Activated T-helper 2 cell treated with anti-CD3 and anti-CD28 coated beads, Interferon-gamma antibody, Interleukin-2, Interleukin-4, amounts not matched to agents 10 μg/mL and 5 μg/mL and 100 μg/mL, durations not matched to agents 14 hours and 24 hours and 36 hours (primary cell): ENCODE results near the gene POLR2J. TPM values are rescaled to one million over a fixed set of nuclear protein-coding genes. Genes with fewer than 3 reads are reported as not detected.

Source experiments
- DNase-seq: peaks from one replicate; pipeline ENCODE4 v3.0.0; 2021; ENCODE audit warnings: low spot score
- H3K27ac Mint-ChIP-seq: one replicate; pipeline ENCODE4 v1.8.0; 2021; ENCODE audit warnings: mixed read lengths
- H3K27me3 Mint-ChIP-seq: one replicate; pipeline ENCODE4 v1.8.0; 2021; ENCODE audit warnings: low read depth, mixed read lengths
- H3K36me3 Mint-ChIP-seq: one replicate; pipeline ENCODE4 v1.8.0; 2021; ENCODE audit warnings: low read depth, mixed read lengths
- H3K4me1 Mint-ChIP-seq: one replicate; pipeline ENCODE4 v1.8.0; 2021; ENCODE audit warnings: low read depth, mixed read lengths
- H3K4me3 Mint-ChIP-seq: one replicate; pipeline ENCODE4 v1.8.0; 2021; ENCODE audit warnings: low read depth, mild to moderate bottlenecking, moderate library complexity, mixed read lengths
- H3K9me3 Mint-ChIP-seq: one replicate; pipeline ENCODE4 v1.8.0; 2021; ENCODE audit warnings: mixed read lengths
- intact Hi-C: fragments of 100-400 bp; cut with micrococcal nuclease; formaldehyde crosslinking; loops from one replicate; pipeline ENCODE4 v1.15.1; 2023
- total RNA-seq: library from RNA; stranded (reverse); gene quantifications from 2 replicates; pipeline ENCODE4 v1.2.3, GENCODE V29; 2022

Gene POLR2J
- total RNA-seq, 1 donor from 2014 or later: 52.2 TPM

- no peaks in the 10 kb centered on the region for H3K27me3 Mint-ChIP-seq
Observed at GRCh38 chr7:102432442-102433218, 46.1 kb downstream of the POLR2J start.

GRCh38 chr7:102431617-102432298, 47.0 kb downstream of the POLR2J start:
- Mint-ChIP-seq H3K36me3 (peaks cover 26% of the 10 kb centered on the region), H3K4me1 (peaks cover 43% of the 10 kb centered on the region), H3K4me3 (peak overlapping the region; percentile 72), H3K27me3 (no peaks in the 10 kb centered on the region), H3K27ac (peak overlapping the region; percentile 89), H3K9me3 (no peaks in the 10 kb centered on the region)
- DNase-seq: peak; percentile 55
- intact Hi-C loops: loop anchor here (2.0 kb wide), 1 partner anchor 17 kb away; no protein-coding TSS in a partner anchor

More at GRCh38 chr7:102432442-102433218, 46.1 kb downstream of the POLR2J start:
- DNase-seq: no peak
- H3K4me3 Mint-ChIP-seq: peak overlapping the region; percentile 72
- H3K36me3 Mint-ChIP-seq: peaks cover 26% of the 10 kb centered on the region
- no peaks in the 10 kb centered on the region for H3K9me3 Mint-ChIP-seq
- intact Hi-C loops: loop anchor here (1.0 kb wide), 1 partner anchor 32 kb away; the partner anchor contains the start of genes ALKBH4 and LRWD1
- peaks cover 39% of the 10 kb centered on the region for H3K4me1 Mint-ChIP-seq
- H3K27ac Mint-ChIP-seq: peak overlapping the region; percentile 89

GRCh38 chr7:102429141-102429899, 49.4 kb downstream of the POLR2J start:
- H3K4me3 Mint-ChIP-seq: no peak overlapping the region
- intact Hi-C loops: no loop called here
- H3K27ac Mint-ChIP-seq: peak overlapping the region; percentile 55
- peaks cover 40% of the 10 kb centered on the region for H3K36me3 Mint-ChIP-seq
- peaks cover 62% of the 10 kb centered on the region for H3K4me1 Mint-ChIP-seq
- DNase-seq: no peak
- no peaks in the 10 kb centered on the region for H3K9me3 Mint-ChIP-seq
- no peaks in the 10 kb centered on the region for H3K27me3 Mint-ChIP-seq

GRCh38 chr7:102427019-102427405, 51.7 kb downstream of the POLR2J start:
- Mint-ChIP-seq H3K27ac (peak overlapping the region; percentile 100), H3K4me1 (peaks cover 63% of the 10 kb centered on the region), H3K9me3 (no peaks in the 10 kb centered on the region), H3K36me3 (peaks cover 45% of the 10 kb centered on the region), H3K4me3 (peak overlapping the region; percentile 68), H3K27me3 (no peaks in the 10 kb centered on the region)
- intact Hi-C loops: no loop called here
- no peak for DNase-seq

GRCh38 chr7:102426268-102427018, 52.3 kb downstream of the POLR2J start:
- DNase-seq: peak; percentile 76
- Mint-ChIP-seq H3K27me3 (no peaks in the 10 kb centered on the region), H3K36me3 (peaks cover 49% of the 10 kb centered on the region), H3K9me3 (no peaks in the 10 kb centered on the region), H3K4me3 (peak overlapping the region; percentile 68), H3K27ac (peak overlapping the region; percentile 100), H3K4me1 (peaks cover 57% of the 10 kb centered on the region)
- intact Hi-C loops: loop anchor here (1.0 kb wide), 3 partner anchors 8 to 38 kb away; partner anchors contain the start of genes ALKBH4 and LRWD1

- H3K4me3 Mint-ChIP-seq: peak overlapping the region; percentile 68
- H3K4me1 Mint-ChIP-seq: peaks cover 55% of the 10 kb centered on the region
- H3K9me3 Mint-ChIP-seq: no peaks in the 10 kb centered on the region
- no peaks in the 10 kb centered on the region for H3K27me3 Mint-ChIP-seq
- peak; percentile 79 for DNase-seq
- H3K36me3 Mint-ChIP-seq: peaks cover 54% of the 10 kb centered on the region
- H3K27ac Mint-ChIP-seq: peak overlapping the region; percentile 100
- intact Hi-C loops: loop anchor here (1.0 kb wide), 3 partner anchors 9 to 39 kb away; partner anchors contain the start of genes ALKBH4 and LRWD1
Observed at GRCh38 chr7:102425639-102426267, 53.0 kb downstream of the POLR2J start.

- no peak for DNase-seq
- H3K27me3 Mint-ChIP-seq: no peaks in the 10 kb centered on the region
- no peaks in the 10 kb centered on the region for H3K9me3 Mint-ChIP-seq
- peaks cover 60% of the 10 kb centered on the region for H3K4me1 Mint-ChIP-seq
- peak overlapping the region; percentile 47 for H3K4me3 Mint-ChIP-seq
- intact Hi-C loops: no loop called here
- peaks cover 64% of the 10 kb centered on the region for H3K36me3 Mint-ChIP-seq
- H3K27ac Mint-ChIP-seq: peak overlapping the region; percentile 100
Observed at GRCh38 chr7:102424787-102425218, 53.9 kb downstream of the POLR2J start.

- H3K9me3 Mint-ChIP-seq: no peaks in the 10 kb centered on the region
Observed at GRCh38 chr7:102424129-102424551, 54.6 kb downstream of the POLR2J start.

More at GRCh38 chr7:102424129-102424551, 54.6 kb downstream of the POLR2J start:
- Mint-ChIP-seq H3K36me3 (peaks cover 65% of the 10 kb centered on the region), H3K4me3 (no peak overlapping the region), H3K27ac (peak overlapping the region; percentile 100), H3K27me3 (no peaks in the 10 kb centered on the region), H3K4me1 (peaks cover 58% of the 10 kb centered on the region)
- no peak for DNase-seq
- intact Hi-C loops: no loop called here

Other genes starting within 250 kb of the POLR2J start
- gene SH2B2, start 192.1 kb downstream of the POLR2J start, total RNA-seq: 1.8 and 1.9 TPM in 2 replicates
- not detected in 2 replicates for gene SPDYE6, start 122.5 kb downstream of the POLR2J start, total RNA-seq
- 25.7 and 30.0 TPM in 2 replicates for gene PRKRIP1, start 82.6 kb downstream of the POLR2J start, total RNA-seq
- 53.5 and 53.8 TPM in 2 replicates for gene ORAI2, start 45.3 kb downstream of the POLR2J start, total RNA-seq
- 8.9 and 10.0 TPM in 2 replicates for gene ALKBH4, start 14.1 kb downstream of the POLR2J start, total RNA-seq
- gene LRWD1, start 13.9 kb downstream of the POLR2J start, total RNA-seq: 21.8 and 22.0 TPM in 2 replicates
- gene RASA4B, start 38.9 kb upstream of the POLR2J start, total RNA-seq: 17.1 and 20.3 TPM in 2 replicates
- 15.1 and 18.1 TPM in 2 replicates for gene UPK3BL2, start 64.8 kb upstream of the POLR2J start, total RNA-seq
- not detected in 2 replicates for gene SPDYE2, start 72.3 kb upstream of the POLR2J start, total RNA-seq
- gene POLR2J3, start 93.7 kb upstream of the POLR2J start, total RNA-seq: 45.2 and 50.7 TPM in 2 replicates
- gene RASA4, start 137.8 kb upstream of the POLR2J start, total RNA-seq: 45.5 and 46.6 TPM in 2 replicates
- gene UPK3BL1, start 163.9 kb upstream of the POLR2J start, total RNA-seq: 10.6 and 17.5 TPM in 2 replicates
- not detected in 2 replicates for gene SPDYE2B, start 171.4 kb upstream of the POLR2J start, total RNA-seq
- gene POLR2J2, start 192.7 kb upstream of the POLR2J start, total RNA-seq: 13.9 and 17.3 TPM in 2 replicates